Measurements from ENCODE around the gene RPP21.
A peak's percentile ranks its signal among the peaks of the same experiment; 100 is the strongest.

RPP21 gene

GRCh38 chr6:30344868-30345671, at the start of gene RPP21:
Gene RPP21, plus strand, starts transcription at chr6:30345156. Its CDS starts 16 bp downstream, at chr6:30345172.
- DNase-seq: peak; percentile 22

- DNase-seq: no peak
Observed at GRCh38 chr6:30295837-30296236, 49.1 kb upstream of the RPP21 start.

GRCh38 chr6:30304002-30304401, 41.0 kb upstream of the RPP21 start:
- DNase-seq: no peak

- no peak for DNase-seq
Observed at GRCh38 chr6:30311101-30311500, 33.9 kb upstream of the RPP21 start.

GRCh38 chr6:30311671-30312070, 33.3 kb upstream of the RPP21 start:
- no peak for DNase-seq

GRCh38 chr6:30312266-30312665, 32.7 kb upstream of the RPP21 start:
- DNase-seq: no peak

GRCh38 chr6:30312676-30313321, 32.2 kb upstream of the RPP21 start:
- DNase-seq: no peak

GRCh38 chr6:30315156-30315555, 29.8 kb upstream of the RPP21 start:
- no peak for DNase-seq

- no peak for DNase-seq
Observed at GRCh38 chr6:30317913-30318589, 26.9 kb upstream of the RPP21 start.

GRCh38 chr6:30319146-30319835, 25.7 kb upstream of the RPP21 start:
- no peak for DNase-seq

- no peak for DNase-seq
Observed at GRCh38 chr6:30321692-30322388, 23.1 kb upstream of the RPP21 start.

GRCh38 chr6:30322527-30323501, 22.1 kb upstream of the RPP21 start:
- DNase-seq: no peak

- no peak for DNase-seq
Observed at GRCh38 chr6:30323806-30324205, 21.1 kb upstream of the RPP21 start.

- peak; percentile 41 for DNase-seq
Observed at GRCh38 chr6:30325150-30325872, 19.6 kb upstream of the RPP21 start.

GRCh38 chr6:30325873-30326525, 19.0 kb upstream of the RPP21 start:
- DNase-seq: peak; percentile 50

GRCh38 chr6:30326526-30327231, 18.3 kb upstream of the RPP21 start, which contains the start of gene TRIM39:
Gene TRIM39, plus strand, starts transcription at chr6:30326927. Its CDS starts 2,391 bp downstream, at chr6:30329318.
- DNase-seq: peak; percentile 29

- DNase-seq: no peak
Observed at GRCh38 chr6:30327232-30327746, 17.7 kb upstream of the RPP21 start.

GRCh38 chr6:30328397-30328796, 16.6 kb upstream of the RPP21 start:
- no peak for DNase-seq

- DNase-seq: no peak
Observed at GRCh38 chr6:30329331-30329730, 15.6 kb upstream of the RPP21 start.

Measured in NCI-H1694 treated with DMSO at 0.1 percent for 48 hours (cell line).